Measurements from ENCODE around the gene HP1BP3.
A peak's percentile ranks its signal among the peaks of the same experiment; 100 is the strongest.
"Not testable (repeated sequence)": the region's sequence is repeated elsewhere in the genome, so short reads cannot be mapped to it uniquely, and the experiment has no call there.

HP1BP3 gene

GRCh38 chr1:20787029-20787839, at the start of gene HP1BP3:
HP1BP3 (minus strand) TSS chr1:20787307; CDS start chr1:20780440, 6,867 bp downstream.
- peak in 56 of 58 donors; percentile 5 to 84 (median 72) for DNase-seq

DNA sequence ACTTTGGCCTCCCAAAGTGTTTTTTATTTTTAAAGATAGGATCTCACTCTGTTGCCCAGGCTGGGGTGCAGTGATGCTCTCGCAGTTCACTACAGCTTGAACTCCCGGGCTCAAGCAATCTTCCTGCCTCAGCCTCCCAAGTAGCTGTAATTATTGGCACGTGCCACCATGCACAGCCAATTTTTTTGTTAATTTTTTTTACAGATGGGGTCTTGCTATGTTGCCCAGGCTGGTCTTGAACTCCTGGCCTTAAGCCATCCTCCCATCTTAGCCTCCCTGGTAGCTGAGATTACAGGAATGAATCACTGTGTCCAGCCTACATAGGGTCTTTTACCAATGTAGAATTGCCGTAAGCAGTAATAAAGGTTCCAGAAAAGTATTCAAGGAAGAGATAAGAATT, 49.1 kb upstream of the HP1BP3 start:
- DNase-seq = no peak

GRCh38 chr1:20834780-20835179, 47.7 kb upstream of the HP1BP3 start:
- no peak for DNase-seq

DNA sequence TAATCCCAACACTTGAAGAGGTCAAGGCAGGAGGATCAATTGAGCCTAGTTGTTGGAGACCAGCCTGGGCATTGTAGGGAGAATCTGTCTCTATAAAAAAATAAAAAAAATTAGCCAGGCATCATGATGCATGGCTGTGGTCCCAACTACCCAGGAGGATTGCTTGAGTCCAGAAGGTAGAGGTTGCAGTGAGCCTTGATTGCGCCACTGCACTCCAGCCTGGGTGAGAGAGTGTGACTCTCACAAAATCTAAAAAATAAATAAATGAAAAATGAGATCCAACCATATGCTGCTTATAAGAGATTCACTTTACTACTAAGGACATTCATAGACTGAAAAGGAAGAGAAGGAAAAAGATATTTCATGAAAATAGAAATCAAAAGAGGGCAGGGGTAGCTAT, 47.1 kb upstream of the HP1BP3 start:
- DNase-seq = no peak

DNA sequence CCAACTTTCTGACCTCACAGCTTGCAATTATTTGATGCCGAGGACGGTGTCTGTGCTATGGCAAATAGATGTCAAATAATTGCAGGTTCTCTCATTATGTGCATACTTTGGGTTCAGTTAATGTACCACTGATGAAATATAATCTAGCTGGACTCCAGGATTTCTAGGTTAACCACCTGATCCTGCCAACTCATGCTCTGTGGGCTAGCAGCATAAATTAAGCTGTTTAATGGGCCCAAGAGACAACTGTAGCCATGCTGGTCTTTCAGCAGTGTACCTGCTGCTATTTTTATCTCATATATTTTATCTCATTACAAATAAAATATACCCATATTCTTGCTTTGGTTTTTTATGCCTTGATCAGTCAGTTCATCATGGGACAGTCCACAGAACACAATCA, 43.3 kb upstream of the HP1BP3 start:
- DNase-seq = no peak

GRCh38 chr1:20829946-20830345, 42.8 kb upstream of the HP1BP3 start:
- no peak for DNase-seq

DNA sequence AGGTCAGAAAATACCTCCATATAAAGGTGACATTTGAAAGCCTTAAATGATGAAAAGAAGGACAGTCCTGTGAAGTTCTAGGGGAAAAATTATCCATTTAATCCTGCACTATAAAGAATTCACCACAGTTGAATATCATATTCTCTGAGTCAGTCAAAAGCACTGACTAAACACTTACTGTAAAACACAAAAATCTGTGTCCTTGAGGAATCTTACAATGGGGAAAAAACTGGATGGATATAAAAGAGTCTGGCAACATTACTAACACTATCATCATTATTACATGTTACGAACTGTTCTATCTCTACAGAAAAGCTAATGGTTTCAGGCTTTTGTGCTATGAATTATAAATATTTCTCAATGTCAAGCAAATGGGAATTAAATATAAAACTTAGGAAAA, 42.4 kb upstream of the HP1BP3 start:
- DNase-seq = no peak

- no peak for DNase-seq
Observed at GRCh38 chr1:20823845-20824244, 36.7 kb upstream of the HP1BP3 start.

- no peak for DNase-seq
Observed at GRCh38 chr1:20821466-20821865, 34.4 kb upstream of the HP1BP3 start.

- no peak for DNase-seq
Observed at GRCh38 chr1:20819818-20820217, 32.7 kb upstream of the HP1BP3 start.

DNA sequence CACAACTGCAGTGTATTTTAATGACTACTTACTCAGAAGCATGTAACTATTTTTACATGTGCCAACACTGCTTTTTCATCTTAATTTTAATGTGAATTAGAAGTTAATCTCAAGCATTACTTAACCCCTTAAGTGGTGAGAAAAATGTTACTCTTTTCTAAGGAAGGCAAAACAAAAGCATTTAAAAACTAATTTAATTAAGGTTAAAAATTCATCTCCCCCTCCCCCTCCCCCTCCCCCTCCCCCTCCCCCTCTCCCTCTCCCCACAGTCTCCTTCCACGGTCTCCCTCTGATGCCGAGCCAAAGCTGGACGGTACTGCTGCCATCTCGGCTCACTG, 27.4 kb upstream of the HP1BP3 start:
- no peak for DNase-seq

GRCh38 chr1:20811916-20812315, 24.8 kb upstream of the HP1BP3 start:
- DNase-seq = no peak

- no peak for DNase-seq
Observed at GRCh38 chr1:20793236-20793635, 6.1 kb upstream of the HP1BP3 start.

GRCh38 chr1:20792196-20792595, 5.1 kb upstream of the HP1BP3 start:
- no peak for DNase-seq

DNA sequence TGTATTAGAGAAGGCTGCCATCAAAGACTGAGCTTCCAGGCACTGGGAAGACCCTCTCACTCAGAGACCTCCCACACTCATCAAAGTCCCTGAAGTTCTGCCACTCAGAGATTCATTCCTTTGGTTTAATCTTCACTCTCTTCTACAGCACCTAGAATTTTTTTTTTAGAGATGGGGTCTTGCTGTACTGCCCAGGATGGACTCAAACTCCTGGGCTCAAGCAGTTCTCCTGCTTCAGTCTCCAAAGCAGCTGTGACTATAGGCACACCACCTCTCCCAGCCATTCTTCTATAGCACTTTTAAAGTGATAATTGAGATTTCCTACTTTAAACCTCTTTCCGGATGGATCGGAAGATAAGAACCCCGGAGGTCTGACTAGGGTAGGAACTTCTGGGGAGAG, 3.7 kb upstream of the HP1BP3 start:
- DNase-seq = no peak

GRCh38 chr1:20789598-20789997, 2.5 kb upstream of the HP1BP3 start:
- DNase-seq = not testable (repeated sequence)

DNA sequence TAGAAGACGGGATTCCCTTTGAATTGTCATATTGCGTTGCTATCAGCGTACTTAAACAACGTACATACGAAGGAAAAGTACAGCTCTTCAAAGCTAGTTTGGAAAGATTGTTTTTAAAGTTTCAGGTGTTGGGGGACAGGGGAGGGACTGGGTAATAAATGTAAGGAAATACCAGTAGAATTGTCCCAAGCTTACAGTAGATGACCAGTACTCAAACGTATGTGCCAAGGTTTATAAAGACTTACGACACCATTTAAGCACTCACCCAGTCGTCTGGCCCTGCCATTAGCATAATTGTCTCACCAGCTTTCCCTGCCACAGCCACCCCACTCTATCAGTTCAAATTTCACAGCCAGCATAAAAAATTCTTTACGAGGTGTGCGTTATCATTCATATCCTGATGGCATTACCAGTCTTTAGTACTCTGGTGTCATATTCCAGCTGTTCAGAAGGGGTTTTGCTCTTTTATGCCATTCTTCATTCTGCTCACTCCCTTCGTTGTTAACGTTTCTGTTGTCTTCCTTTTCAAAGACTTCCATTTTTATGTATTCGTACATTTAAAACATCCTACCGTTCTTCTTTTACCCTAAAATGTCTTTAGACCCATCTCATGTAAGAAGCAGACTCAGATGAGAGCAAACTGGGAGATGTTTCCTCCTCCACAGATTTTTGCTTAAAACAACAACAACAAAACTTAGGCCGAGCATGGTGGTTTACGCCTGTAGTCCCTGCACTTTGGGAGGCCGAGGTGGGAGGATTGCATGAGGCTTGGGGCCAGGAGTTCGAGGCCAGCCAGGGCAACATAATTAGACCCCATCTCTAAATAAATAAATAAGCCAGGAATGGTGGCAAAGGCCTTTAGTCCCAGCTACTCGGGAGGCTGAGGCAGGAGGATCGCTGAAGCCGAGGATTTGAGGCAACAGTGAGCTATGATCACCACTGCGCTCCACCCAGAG, 1.0 kb upstream of the HP1BP3 start:
- DNase-seq = no peak

DNA sequence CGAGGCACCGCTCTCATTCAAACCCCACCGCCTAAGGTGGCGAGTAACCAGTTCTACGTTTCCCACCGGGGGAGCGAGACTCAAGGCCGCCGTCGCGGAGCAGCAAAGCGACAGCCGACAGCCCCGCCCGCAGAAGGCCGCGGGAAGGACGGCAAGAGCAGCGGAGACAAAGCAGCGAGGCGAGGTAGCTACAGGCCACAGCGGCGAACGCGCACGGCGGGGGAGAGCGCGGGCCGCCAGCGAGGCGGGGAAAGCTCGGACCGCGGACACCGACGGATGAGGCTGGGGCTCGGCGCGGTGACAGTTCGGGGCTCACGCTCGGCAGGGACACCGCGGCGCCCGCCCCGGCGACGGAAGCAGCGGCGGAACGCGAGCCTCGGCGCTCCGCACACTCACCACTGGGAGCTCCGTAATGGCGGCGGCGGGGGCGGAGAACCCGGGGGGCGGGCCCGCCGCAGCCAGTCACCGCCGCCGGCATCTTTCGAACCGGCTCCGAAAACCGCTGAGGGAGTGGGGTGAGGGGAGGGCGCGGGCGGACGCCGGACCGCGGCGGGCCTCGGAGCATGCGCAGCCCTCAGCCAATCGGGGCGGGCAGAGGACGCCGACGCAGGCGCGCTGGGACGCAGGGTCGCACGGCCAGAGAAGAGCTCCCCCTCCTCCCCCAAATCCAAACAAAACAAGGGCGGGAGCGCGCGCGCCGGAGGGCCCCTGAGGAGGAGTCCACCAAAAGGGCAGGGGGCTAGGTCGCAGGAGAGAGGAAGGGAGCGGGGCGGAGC, 666 bp downstream of the HP1BP3 start:
- peak; percentile 29 to 96 (median 90) for DNase-seq

DNA sequence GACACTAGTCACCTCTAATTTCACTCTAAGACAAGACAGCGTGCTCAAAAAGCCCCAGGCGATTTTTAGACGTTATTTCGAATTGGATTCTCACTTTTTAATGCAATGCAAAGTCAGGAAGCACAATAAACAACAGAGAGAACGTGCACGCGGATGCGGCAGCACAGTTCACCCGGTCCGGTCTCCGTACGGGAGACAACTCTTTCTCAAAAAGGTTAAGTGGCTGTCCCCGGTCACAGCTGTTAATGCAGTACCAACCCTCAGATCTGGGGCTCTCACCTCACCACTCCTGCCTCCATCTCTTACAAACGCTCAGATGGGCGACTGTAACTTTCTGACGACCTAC, 1.2 kb downstream of the HP1BP3 start:
- DNase-seq = peak in 5 of 58 donors; percentile 21 to 57 (median 44)

GRCh38 chr1:20775700-20776099, 11.4 kb downstream of the HP1BP3 start:
- DNase-seq = no peak

GRCh38 chr1:20771780-20772179, 15.3 kb downstream of the HP1BP3 start:
- DNase-seq = no peak
